Measurements from ENCODE around the gene SAMM50.

- TF ChIP-seq CTCF (IDR thresholded peaks at IDR 0.05; ENCODE audit: low read depth, low read length, missing input control): no peak
- TF ChIP-seq TAF1 (conservative IDR thresholded peaks at IDR 0.05): no peak
- no peak for TF ChIP-seq MAX (IDR thresholded peaks at IDR 0.05)
- TF ChIP-seq JUND (IDR thresholded peaks at IDR 0.05): no peak
- no peak for TF ChIP-seq REST (IDR thresholded peaks at IDR 0.05)
- no peak for TF ChIP-seq YY1 (IDR thresholded peaks at IDR 0.05)
- no peak for TF ChIP-seq RXRA (IDR thresholded peaks at IDR 0.05)
- TF ChIP-seq RAD21 (IDR thresholded peaks at IDR 0.05): no peak
- TF ChIP-seq SP1 (IDR thresholded peaks at IDR 0.05): no peak
- TF ChIP-seq GABPA (IDR thresholded peaks at IDR 0.05 in 1 of 2, conservative IDR thresholded peaks at IDR 0.05 in 1 of 2): no peak
- TF ChIP-seq ZBTB33 (IDR thresholded peaks at IDR 0.05): no peak
Measured at GRCh38 chr22:44025171-44026065, 70.2 kb downstream of the SAMM50 start.

Measured in liver (tissue), 3 donors.